Stimulated activated CD8-positive, alpha-beta memory T cell treated with anti-CD3 and anti-CD28 coated beads, Interleukin-15, amount 100 ng/mL, for 24 hours (primary cell): ENCODE measurements around the gene B4GALT2.

Experiments used
- DNase-seq: peaks from one replicate; pipeline ENCODE4 v3.0.0-alpha.2; 2020; ENCODE audit warnings: low read depth

The B4GALT2 gene

GRCh38 chr1:43946236-43947060 is 32.6 kb upstream of the B4GALT2 start, which contains the start of gene IPO13:
TSS of gene IPO13 (plus strand) at chr1:43946950. CDS start at chr1:43947601, 651 bp downstream.
- peak; percentile 80 for DNase-seq

GRCh38 chr1:43947061-43947873 is 31.7 kb upstream of the B4GALT2 start:
- no peak for DNase-seq

- no peak for DNase-seq
Measured at GRCh38 chr1:43947874-43948437, 31.1 kb upstream of the B4GALT2 start.

GRCh38 chr1:43949678-43950077 is 29.3 kb upstream of the B4GALT2 start:
- no peak for DNase-seq

GRCh38 chr1:43951021-43951985 is 27.7 kb upstream of the B4GALT2 start:
- no peak for DNase-seq

- no peak for DNase-seq
Measured at GRCh38 chr1:43952731-43953346, 26.2 kb upstream of the B4GALT2 start.

- no peak for DNase-seq
Measured at GRCh38 chr1:43953361-43953760, 25.6 kb upstream of the B4GALT2 start.

- DNase-seq: no peak
Measured at GRCh38 chr1:43954036-43954435, 25.0 kb upstream of the B4GALT2 start.

- no peak for DNase-seq
Measured at GRCh38 chr1:43956234-43956633, 22.8 kb upstream of the B4GALT2 start.

- no peak for DNase-seq
Measured at GRCh38 chr1:43957407-43958040, 21.5 kb upstream of the B4GALT2 start.

- no peak for DNase-seq
Measured at GRCh38 chr1:43958351-43959255, 20.4 kb upstream of the B4GALT2 start.

- no peak for DNase-seq
Measured at GRCh38 chr1:43960798-43961197, 18.2 kb upstream of the B4GALT2 start.

GRCh38 chr1:43961692-43962091 is 17.3 kb upstream of the B4GALT2 start:
- DNase-seq: no peak

- DNase-seq: no peak
Measured at GRCh38 chr1:43962324-43962723, 16.7 kb upstream of the B4GALT2 start.

GRCh38 chr1:43963006-43963405 is 16.0 kb upstream of the B4GALT2 start:
- DNase-seq: no peak

GRCh38 chr1:43963890-43964289 is 15.1 kb upstream of the B4GALT2 start:
- DNase-seq: no peak

GRCh38 chr1:43965316-43965715 is 13.7 kb upstream of the B4GALT2 start:
- no peak for DNase-seq

- no peak for DNase-seq
Measured at GRCh38 chr1:43968348-43968948, 10.6 kb upstream of the B4GALT2 start.

GRCh38 chr1:43969416-43969745 is 9.6 kb upstream of the B4GALT2 start:
- DNase-seq: no peak
